NCI-H2107 treated with DMSO at 0.1 percent for 48 hours (cell line): Measurements from ENCODE around the gene CNTNAP3.
"Not testable (repeated sequence)": the region's sequence is repeated elsewhere in the genome, so short reads cannot be mapped to it uniquely, and the experiment has no call there.

Experiments used
- DNase-seq: peaks from one replicate; lab custom pipeline; 2025; ENCODE audit not compliant: unreplicated experiment; lab: John Stamatoyannopoulos, UW

Gene CNTNAP3

DNA sequence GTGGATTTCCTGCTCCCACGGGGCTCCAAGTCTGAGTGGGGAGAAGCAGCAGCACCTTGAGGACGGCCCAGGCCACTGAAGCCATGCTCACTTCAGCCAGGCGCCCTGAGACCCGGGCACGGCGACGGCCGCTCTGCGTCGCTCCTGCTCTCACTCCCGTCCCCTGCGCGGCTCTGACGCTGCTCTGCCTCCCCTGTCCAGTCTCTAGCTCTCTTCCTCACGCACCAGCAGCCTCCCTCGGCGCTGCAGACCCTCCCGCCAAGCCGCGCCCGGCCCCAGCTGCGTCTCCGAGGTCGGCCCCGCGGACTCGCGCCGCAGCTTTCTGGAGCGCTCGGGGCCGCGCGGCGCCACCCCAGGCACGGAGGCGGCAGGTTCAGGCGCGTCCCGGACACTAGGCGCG lies at the start of gene CNTNAP3:
Gene CNTNAP3 (minus strand): TSS at position 188 of the 400 bp plus-strand sequence. CDS start 103 bp downstream, at position 85.
- not testable (repeated sequence) for DNase-seq

DNA sequence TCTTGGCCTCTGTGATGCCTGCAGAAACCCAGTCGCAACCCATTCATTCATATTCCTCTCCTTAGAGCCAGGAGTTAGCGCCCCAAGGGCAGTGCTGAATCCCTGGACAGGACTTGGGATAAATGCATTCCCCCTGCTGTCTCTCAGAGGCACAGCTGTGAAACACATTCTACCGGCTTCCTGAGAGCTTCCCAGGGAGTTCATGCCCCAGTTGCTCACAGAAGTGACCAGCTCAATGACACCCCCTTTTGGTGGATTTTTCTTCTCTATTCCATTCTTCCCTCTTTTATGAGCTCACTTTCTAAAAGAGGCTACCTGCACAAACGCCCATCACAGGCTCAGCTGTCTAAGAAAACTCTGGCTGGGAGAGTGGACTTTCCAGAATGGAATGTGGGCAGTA lies 8.0 kb downstream of the CNTNAP3 start:
- DNase-seq = not testable (repeated sequence)

DNA sequence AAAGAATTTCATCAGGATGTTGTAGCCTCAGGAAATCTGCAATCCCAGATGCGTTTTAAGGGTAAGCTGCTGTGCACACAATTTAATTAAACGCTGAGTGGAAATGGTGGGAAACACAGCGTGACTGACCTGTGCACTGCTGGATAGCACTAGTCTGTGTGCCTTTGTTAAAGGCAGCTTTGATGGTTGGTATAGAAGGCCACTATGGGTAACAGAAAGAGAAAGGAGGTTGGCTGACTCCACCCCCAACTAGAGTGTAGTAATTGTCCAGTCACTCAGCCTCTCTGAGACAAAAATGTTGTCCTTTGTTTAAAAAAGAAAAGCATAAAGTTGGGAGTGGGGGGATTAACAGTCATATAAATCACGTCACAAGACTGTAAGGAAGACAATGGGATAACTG lies 45.5 kb downstream of the CNTNAP3 start:
- DNase-seq = not testable (repeated sequence)

DNA sequence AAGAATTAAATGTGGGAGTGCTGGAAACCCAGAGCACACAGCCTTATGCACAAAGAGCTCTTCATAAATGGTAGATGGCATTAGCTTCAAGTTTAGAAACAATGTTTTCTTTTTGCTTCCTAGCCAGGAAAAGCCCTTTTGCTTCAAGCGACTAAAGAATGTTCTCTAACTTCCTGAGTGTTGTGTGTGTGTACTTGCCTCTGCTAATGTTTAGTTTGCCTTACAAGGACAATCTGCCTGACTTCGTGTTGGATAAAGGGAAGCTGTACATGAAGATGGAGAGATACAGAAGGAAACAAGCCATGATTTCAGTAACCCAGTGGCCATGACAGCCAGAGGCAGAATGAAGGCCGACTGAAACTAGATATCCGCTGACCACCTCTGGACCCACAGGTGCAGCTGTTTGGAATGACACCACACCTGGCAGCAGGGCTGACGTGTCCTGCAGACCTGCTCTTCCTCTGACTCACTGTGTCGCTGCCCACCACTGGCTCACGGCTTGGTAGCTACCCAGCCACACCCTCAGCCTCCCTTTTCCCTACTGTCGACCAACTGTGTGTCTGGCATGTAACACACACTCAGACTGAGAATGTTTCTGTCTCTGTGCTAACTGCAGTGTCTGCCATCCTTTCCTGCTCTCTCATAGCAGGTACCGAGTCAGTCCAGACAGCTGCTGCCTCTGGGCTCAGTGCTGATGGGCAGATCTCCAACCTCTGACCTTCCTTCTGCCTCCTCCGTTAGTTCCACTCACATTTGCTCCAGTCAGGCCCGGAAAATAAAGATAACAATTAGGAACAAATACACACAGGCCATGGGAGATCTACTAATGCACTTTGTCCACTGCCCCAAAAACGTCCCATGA lies 55.6 kb downstream of the CNTNAP3 start:
- DNase-seq = not testable (repeated sequence)

DNA sequence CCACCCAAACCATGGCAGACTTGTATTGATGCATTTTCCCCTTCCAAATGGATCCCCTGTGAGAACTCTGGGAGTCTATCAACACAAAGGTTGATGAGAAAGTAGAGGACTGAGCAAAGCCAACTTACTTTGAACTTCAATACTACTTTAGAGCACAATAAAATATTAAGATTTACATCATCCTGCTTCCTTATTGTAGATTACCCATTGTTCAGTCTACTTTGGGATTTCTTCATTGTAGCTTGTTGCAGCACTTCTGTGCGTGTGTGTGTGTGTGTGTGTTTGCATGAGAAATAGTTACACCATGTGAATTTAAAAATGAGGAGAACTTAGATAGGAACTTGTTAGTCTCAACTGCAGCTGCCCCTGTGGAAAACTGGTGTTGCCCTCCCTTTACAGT lies 72.0 kb downstream of the CNTNAP3 start:
- not testable (repeated sequence) for DNase-seq

DNA sequence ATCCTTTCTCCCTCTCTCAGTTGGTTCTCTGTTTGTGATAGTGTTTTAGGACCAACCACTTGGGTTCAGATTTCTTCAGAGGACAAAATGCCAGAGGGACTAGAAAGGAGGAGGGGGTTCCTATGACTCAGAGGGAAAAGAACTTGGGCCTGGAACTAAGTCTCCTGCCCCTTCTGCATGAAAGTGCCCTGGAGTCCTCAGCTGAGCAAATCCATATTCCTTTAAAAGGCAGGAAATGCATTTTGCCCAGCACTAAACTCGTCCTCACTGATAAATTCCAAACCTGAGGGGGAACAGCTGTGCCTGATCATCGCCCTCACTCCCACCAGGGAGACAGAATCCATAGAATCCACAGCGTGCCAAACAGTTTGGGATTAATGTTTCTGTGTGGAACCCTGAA lies 78.2 kb downstream of the CNTNAP3 start:
- not testable (repeated sequence) for DNase-seq

DNA sequence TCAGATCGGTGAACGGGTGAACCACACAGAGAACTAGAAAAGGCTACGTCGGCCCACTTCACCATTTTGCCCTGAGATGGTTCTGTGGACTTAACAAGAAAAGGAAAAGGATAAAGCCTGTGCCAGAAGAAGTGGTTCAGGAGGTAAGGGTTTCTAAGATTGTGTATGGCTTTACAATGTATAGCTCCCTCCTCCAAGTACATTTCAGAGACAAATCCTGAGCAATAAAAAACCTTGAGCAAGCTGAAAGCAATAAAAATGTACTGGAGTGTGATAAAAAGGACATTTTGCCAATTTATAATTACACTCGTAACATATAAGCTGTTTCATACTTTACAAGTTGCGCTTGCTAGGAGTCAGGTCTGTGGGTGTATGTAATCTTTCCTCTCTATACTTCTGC lies 81.3 kb downstream of the CNTNAP3 start:
- not testable (repeated sequence) for DNase-seq

DNA sequence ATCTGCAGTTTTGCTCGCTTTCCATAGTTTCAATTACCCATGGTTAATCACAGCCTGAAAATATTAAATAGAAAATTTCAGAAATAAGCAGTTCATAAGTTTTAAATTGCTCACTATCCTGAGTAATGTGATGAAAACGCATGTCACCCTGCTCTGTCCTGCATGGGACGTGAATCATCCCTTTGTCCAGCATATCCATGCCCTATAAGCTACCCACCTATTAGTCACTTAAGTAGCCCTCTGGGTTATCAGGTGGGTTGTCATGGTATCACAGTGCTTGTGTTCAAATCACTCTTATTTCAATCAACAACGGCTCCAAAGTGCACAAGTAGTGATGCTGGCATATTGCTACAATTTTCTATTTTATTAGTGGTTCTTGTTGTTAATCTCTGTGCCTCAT lies 82.1 kb downstream of the CNTNAP3 start:
- DNase-seq = not testable (repeated sequence)

DNA sequence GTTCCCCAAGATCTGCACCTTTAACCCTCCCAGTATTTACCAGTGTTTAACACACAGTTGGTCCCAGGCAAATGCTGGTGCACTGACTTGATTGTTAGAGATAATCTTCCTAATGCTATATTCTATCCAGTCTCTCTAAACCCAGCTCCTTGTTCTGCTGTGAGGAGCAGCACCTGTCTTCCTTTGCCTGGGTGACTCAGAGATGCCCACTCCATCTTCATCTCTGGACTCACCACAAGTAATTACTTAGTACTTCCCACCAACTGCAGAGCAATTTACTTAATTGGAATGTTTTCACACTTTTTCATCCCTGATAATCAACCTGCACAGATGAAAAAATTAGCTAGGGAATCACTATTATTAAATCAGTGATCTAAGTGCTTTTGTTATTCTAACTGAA lies 87.6 kb downstream of the CNTNAP3 start:
- DNase-seq = not testable (repeated sequence)

DNA sequence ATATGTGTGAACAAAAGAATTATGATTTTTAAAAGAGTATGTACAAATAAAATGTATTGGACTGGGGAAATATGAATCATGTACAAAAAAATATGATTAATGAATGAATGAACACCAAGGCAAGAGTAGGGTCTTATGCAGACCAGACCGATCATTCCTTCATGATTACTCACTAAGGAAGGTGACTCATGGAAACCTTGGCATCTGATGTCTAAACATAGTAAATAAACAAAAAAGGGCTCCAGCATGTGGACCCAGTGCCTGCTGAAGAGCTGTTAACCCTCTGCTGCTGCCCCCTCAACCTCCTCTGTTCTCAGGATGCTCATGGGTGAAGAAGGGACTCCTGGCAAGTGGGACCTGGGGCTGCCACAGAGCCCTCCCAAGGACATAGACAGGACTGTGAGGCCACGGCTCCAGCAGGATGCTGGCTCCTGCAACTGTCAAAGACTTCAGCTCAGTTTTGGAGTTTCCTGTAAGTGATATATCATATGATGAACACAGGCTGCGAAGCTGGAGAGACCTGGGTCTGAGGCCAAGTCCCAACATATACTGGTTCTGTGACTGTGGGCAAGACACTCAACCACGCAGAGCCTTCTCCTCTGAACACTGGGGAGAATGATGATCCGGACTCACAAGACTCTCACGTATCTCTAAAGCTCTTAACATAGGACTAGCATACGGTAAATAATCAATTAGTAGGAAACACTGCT lies 89.8 kb downstream of the CNTNAP3 start:
- not testable (repeated sequence) for DNase-seq

DNA sequence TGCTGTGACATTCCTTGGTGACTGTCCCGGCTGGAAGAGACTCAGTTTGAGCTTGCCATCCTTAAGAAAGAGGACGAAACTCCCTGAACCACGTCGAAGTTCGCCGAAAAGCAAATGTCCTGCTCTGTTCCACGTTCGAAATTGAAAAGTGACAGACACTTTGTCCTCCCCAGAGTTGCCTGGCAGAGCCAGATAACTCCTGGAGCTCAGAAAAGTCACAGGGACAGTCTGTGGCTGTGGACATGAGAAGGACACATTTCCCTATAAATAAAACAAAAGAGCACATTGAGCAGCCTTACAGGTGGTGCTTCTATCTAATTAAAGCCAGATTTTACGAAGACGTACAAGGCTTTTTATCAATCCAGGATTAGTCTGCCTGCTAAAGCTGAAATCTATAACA lies 116.6 kb downstream of the CNTNAP3 start:
- not testable (repeated sequence) for DNase-seq

DNA sequence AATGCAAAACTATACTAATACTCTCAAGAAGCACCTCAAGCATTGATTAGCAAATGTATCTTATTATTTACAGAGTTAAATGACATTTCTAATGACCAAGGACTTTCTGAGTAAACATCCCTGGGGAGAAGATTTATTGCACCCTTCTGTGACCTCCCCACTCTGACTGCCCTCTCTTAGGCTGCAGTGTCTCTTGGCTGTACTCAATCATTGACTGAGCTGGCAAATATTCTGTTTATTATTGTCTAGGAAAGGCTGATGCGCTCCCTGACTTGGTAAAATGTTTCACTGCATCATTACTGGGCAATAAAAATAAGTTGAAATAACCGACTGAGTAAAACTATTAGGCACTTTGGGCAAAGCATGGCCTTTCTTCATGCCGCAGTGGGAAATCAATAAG lies 130.3 kb downstream of the CNTNAP3 start:
- DNase-seq = not testable (repeated sequence)

DNA sequence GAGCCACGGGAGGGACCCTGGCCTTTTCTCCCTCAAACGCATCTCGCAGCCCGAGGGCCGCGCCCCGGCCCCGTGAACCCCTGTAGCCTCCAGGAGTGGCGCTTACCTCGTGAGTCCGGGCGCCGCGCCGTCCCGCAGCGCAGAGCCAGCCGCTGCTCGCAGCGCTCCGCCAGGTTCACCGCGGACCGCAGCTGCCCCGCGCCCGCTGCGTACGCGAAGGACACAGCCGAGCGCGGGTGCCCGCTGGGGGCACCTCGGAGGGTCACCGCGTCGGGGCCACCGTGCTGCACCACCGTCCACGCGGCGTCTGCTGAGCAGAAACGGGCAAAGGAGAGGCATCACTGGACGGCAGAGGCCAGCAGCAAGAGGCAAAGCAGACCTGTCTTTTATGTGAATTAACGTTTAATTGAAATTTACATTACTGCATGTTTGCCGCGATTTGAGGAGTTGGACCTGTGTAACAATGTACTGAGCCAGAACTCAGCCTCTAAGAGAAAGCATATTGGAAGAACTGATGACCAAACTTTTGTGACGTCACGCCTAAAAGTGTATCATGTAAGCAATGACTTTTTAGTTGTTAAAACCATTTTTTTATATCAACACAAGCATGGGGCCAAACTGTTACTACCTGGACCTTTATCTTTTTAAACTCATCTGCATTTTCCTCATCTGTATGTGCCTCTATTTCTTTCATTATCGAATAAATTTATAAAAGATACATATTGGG lies 155.0 kb downstream of the CNTNAP3 start:
- not testable (repeated sequence) for DNase-seq

DNA sequence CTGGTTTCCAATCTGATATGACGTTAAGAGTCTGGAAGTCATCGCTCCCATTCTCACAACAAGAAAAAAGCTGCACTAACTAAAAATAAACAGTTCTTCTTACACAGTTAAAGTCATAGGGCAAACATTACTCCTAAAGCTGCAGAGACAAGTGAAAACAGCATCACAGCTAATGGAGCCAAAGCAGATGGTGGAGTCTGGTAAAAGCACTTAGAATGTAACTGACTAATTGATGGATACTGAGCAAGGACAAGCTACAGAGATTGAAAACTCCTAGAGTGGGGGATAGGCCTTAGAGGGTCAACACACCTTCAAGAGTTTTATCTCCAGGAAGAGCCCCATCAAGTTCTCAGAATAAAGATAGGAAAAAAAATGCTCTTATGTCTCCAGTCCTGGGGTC lies 166.6 kb downstream of the CNTNAP3 start:
- DNase-seq = not testable (repeated sequence)

DNA sequence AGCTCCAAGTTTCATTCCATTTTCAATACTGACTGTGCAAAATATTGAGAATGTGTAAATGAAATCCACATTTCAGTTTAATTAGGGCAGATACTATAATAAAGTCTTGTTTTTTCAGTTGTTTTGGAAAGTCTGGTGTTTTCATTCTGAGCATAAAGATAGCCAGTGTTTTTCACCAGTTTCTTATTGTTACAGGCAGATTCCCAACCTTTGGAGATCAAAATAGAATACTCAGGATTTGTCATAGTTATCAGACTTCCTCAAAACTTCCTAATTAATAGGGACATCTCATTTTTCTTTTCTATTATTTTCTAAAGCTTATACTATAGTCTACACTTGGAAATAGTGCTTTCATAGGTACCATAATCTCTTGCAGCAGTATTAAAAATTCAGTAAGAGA lies 176.2 kb downstream of the CNTNAP3 start:
- DNase-seq = not testable (repeated sequence)

DNA sequence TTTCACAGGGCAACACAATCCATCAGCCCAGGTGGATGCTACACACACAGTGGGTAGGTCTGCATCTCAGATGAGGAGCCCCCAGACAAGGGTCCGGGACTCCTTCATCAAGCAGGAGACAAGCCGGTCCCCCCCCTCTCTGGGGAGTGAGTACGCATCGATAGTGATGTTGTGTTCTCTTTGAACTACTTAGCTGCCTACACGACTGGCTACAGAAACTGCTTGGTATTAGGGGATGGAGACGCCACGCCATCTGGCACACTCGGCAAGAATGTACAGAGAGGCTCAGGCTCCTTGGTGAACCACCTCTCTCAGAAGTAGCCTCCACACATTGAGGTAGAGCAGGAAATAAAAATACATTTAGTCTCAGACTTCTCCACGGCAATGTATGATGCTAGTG lies 179.8 kb downstream of the CNTNAP3 start:
- DNase-seq = no peak

DNA sequence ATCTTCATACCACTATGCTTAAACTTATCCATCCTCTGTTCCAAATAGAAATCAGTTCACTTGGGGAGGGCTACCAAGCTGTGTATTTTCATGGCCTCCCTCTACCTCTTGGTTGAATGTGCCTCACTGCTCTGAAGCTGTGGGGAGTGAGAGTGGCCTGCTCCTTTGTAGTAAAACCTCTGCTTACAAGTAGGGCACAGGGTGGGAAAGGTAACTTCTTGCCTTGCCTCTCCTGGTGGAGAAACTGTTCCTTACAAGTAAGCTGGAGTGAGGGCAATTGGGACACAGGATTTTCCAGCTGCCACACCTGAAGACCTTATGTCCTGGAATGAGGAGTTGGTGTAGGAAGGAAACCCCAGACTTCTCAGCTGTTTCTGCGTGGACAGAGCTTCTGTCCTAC lies 190.8 kb downstream of the CNTNAP3 start:
- DNase-seq = not testable (repeated sequence)

DNA sequence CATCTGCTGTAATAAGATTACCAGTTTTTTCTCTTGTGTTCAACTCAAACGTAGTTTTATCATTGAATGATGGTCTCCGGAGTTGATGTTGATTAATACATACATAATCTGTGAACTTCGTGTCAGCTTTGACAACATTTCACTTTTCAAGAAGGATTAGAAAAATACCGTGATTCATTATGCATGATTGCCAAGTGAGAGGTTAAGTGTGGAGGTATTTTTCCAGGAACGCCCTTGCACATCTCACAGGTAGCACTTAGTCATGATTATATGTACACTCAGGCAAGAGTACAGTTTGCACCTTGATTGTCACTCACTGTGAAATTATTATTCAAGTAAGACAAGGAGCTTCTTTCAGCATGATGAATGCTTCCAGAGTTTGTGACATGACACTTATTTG lies 202.7 kb downstream of the CNTNAP3 start:
- DNase-seq = not testable (repeated sequence)

DNA sequence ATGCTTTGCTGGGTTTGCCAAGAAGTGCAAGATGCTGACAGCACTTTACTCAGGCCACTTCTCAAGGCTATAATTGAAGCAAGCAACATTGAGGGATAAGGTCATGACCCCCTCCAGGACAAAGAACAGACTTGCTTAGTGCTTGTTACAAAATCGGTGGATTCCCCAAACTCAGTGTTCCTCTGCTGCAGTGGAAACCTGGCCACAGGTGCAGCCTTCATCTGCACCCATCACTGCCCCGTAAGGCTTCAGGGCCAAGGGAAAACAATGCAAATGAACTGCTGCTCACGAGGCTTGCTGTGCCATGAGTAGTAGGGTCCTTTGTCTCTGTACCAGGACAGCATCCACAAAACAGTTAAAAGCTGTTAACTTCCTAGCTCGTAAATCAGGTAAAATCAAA lies 205.4 kb downstream of the CNTNAP3 start:
- DNase-seq = not testable (repeated sequence)

DNA sequence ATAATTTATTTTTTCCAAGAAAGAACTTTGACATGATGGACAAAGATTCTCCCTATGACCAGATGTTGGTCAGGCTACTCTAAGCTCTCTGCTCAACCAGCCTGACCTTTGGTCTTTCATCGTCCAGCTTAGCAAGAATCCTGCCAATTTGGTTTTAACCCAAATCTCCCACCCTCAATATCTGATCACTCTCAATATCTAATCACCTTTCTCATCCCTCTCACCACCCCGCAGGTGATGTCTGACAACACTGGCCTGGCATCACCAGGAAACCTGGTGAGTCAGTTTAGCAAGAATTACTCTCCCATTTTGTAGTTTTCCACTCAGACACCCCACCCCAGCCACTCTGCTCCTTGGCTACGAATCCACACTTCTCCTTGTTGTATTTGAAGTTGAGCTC lies 207.9 kb downstream of the CNTNAP3 start:
- DNase-seq = not testable (repeated sequence)

DNA sequence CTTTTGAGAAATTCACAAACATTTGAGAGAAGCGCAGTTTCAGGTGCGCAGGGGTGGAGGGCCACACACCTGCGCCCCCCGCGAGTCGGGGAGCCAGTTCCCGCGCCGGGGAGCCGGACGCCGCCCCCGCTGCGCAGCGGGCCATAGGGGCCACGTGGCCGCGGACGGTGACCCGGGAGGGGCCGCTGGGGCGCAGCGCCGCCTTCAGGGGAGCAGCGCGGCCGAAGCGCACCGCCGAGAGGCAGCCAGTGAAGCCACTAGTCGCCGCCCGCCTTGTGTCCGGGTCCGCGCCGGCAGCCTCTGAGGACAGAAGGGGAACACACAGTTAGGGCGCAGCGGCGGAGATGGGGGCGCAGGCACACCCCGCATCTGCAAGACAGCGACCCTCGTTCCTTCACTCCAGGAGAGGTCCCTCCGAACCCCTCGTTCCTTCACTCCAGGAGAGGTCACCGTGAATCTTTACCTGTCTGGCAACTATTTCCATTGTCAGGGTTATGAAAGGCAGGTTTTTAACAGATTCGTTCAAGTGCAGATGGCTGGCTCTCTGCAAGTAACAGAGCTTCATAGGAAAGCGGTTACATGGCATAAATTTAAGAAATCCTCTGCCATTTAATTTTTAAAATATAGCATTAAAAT lies 209.2 kb downstream of the CNTNAP3 start:
- not testable (repeated sequence) for DNase-seq
